IMR-90 (cell line): ENCODE measurements around the gene TTC28. TPM values are rescaled to one million over a fixed set of nuclear protein-coding genes. Genes with fewer than 3 reads are reported as not detected.
"Not testable (repeated sequence)": the region's sequence is repeated elsewhere in the genome, so short reads cannot be mapped to it uniquely, and the experiment has no call there.

Experiments used
- ATAC-seq: fragments of 200-7000 bp; cut with Tn5 transposase; 2 replicates; pipeline ENCODE4 v1.9.1; 2020; ENCODE audit warnings: low read depth, mild to moderate bottlenecking, moderate library complexity
- BruUV-seq: library from RNA; stranded (reverse); fragments of 400-500 nt; replicated peaks from 2 replicates; lab custom pipeline; 2021; lab: Mats Ljungman, UMichigan
- CTCF ChIA-PET: fragments of 300-600 bp; formaldehyde crosslinking; extraction: SDS; loops from one replicate; lab custom pipeline; 2021; ENCODE audit warnings: antibody characterized with exemption; lab: Yijun Ruan, JAX
- POLR2A ChIA-PET: fragments of 300-600 bp; sonication (Branson Sonifier 250); formaldehyde crosslinking; loops from one replicate; lab custom pipeline; 2022; ENCODE audit warnings: antibody characterized with exemption; ENCODE audit not compliant: unreplicated experiment; lab: Charles Lee
- DNase-seq: peaks from one replicate; pipeline ENCODE4 v3.0.0; 2013
- H2AFZ ChIP-seq: replicated peaks from 2 replicates; pipeline ENCODE3; 2013; ENCODE audit warnings: low read length, mild to moderate bottlenecking; ENCODE audit not compliant: poor library complexity
- H2AK5ac ChIP-seq: 2 replicates; pipeline ENCODE4 v1.6.1; 2013; ENCODE audit warnings: low read depth, low read length, inconsistent platforms
- H2AK9ac ChIP-seq: replicated peaks from 2 replicates; pipeline ENCODE3; 2013; ENCODE audit warnings: mild to moderate bottlenecking, low read depth, low read length, moderate library complexity; ENCODE audit not compliant: poor library complexity
- H2BK120ac ChIP-seq: 2 replicates; pipeline ENCODE4 v1.6.1; 2013; ENCODE audit warnings: low read depth, low read length, inconsistent platforms
- H2BK15ac ChIP-seq: 3 replicates; pipeline ENCODE4 v1.6.1; 2013; ENCODE audit warnings: low read depth, low read length, inconsistent platforms
- H2BK20ac ChIP-seq: 2 replicates; pipeline ENCODE4 v1.6.1; 2013; ENCODE audit warnings: low read depth, mild to moderate bottlenecking, inconsistent platforms, low read length, moderate library complexity
- H2BK5ac ChIP-seq: 2 replicates; pipeline ENCODE4 v1.6.1; 2013; ENCODE audit warnings: mild to moderate bottlenecking, low read depth, low read length, inconsistent platforms; ENCODE audit not compliant: poor library complexity, severe bottlenecking
- H3K14ac ChIP-seq: replicated peaks from 2 replicates; pipeline ENCODE4 v1.6.1; 2013; ENCODE audit warnings: low read depth, low read length, inconsistent platforms
- H3K18ac ChIP-seq: 2 replicates; pipeline ENCODE4 v1.6.1; 2013; ENCODE audit warnings: low read depth, low read length, control low read depth
- H3K23ac ChIP-seq: 2 replicates; pipeline ENCODE4 v1.6.1; 2013; ENCODE audit warnings: low read depth, low read length, inconsistent platforms
- H3K27ac ChIP-seq: 2 replicates; pipeline ENCODE4 v1.5.1; 2013; ENCODE audit warnings: mild to moderate bottlenecking, control low read depth, low read length; ENCODE audit not compliant: insufficient read depth
- H3K27me3 ChIP-seq: 2 replicates; pipeline ENCODE4 v1.6.1; 2013; ENCODE audit warnings: low read length; ENCODE audit not compliant: control insufficient read depth, insufficient read depth
- H3K36me3 ChIP-seq: 2 replicates; pipeline ENCODE4 v1.6.1; 2013; ENCODE audit warnings: low read length, mixed read lengths; ENCODE audit not compliant: control insufficient read depth, insufficient read depth
- H3K4ac ChIP-seq: 2 replicates; pipeline ENCODE4 v1.6.1; 2013; ENCODE audit warnings: low read depth, low read length, inconsistent platforms
- H3K4me1 ChIP-seq: 2 replicates; pipeline ENCODE4 v1.6.1; 2013; ENCODE audit warnings: low read length, mixed read lengths; ENCODE audit not compliant: control insufficient read depth, insufficient read depth
- H3K4me2 ChIP-seq: 2 replicates; pipeline ENCODE4 v1.6.1; 2013; ENCODE audit warnings: low read depth, mild to moderate bottlenecking, control low read depth, low read length, moderate library complexity
- H3K4me3 ChIP-seq: 2 replicates; pipeline ENCODE4 v1.5.1; 2013; ENCODE audit warnings: low read depth, mild to moderate bottlenecking, control low read depth, low read length, moderate library complexity; ENCODE audit not compliant: insufficient read depth
- H3K56ac ChIP-seq: 2 replicates; pipeline ENCODE4 v1.6.1; 2013; ENCODE audit warnings: low read length, inconsistent platforms; ENCODE audit not compliant: insufficient read depth; ENCODE audit errors: extremely low read depth
- H3K79me1 ChIP-seq, 2 experiments: 2 replicates each; pipeline ENCODE4 v1.6.1; 2013; ENCODE audit warnings: low read length in 2 of 2, inconsistent platforms in 1 of 2, low read depth in 1 of 2
- H3K9ac ChIP-seq: 2 replicates; pipeline ENCODE4 v1.6.1; 2013; ENCODE audit warnings: low read depth, low read length, control low read depth
- H3K9me1 ChIP-seq: 2 replicates; pipeline ENCODE4 v1.6.1; 2013; ENCODE audit warnings: low read length, inconsistent platforms; ENCODE audit not compliant: insufficient read depth
- H3K9me3 ChIP-seq: 2 replicates; pipeline ENCODE4 v1.6.1; 2013; ENCODE audit warnings: low read length; ENCODE audit not compliant: control insufficient read depth, insufficient read depth
- H4K20me1 ChIP-seq: 2 replicates; pipeline ENCODE4 v1.6.1; 2013; ENCODE audit warnings: low read length, inconsistent platforms; ENCODE audit not compliant: insufficient read depth
- H4K5ac ChIP-seq: 2 replicates; pipeline ENCODE4 v1.6.1; 2013; ENCODE audit warnings: mild to moderate bottlenecking, low read depth, low read length, control low read depth
- H4K8ac ChIP-seq, 2 experiments: 2 replicates each; pipeline ENCODE4 v1.6.1; 2013; ENCODE audit warnings: low read depth in 2 of 2, low read length in 2 of 2, control low read depth in 1 of 2, inconsistent platforms in 1 of 2
- H4K91ac ChIP-seq: 2 replicates; pipeline ENCODE4 v1.6.1; 2013; ENCODE audit warnings: low read depth, low read length, inconsistent platforms; ENCODE audit not compliant: insufficient read depth
- FOS ChIP-seq: fragments of 150-350 bp; IDR thresholded peaks from 2 replicates; pipeline ENCODE4 v1.6.1; 2016; ENCODE audit warnings: low read depth, low read length
- POLR2A ChIP-seq: IDR thresholded peaks from 2 replicates; pipeline ENCODE4 v1.6.1; 2012; ENCODE audit warnings: mild to moderate bottlenecking, low read depth, low read length
- RCOR1 ChIP-seq: IDR thresholded peaks from 2 replicates; pipeline ENCODE4 v1.6.1; 2012; ENCODE audit warnings: mild to moderate bottlenecking, low read length, improper control_type of control experiment; ENCODE audit not compliant: insufficient replicate concordance
- WGBS, 2 experiments: methylation state at CpG; one replicate each; pipeline versions ENCODE4 v1.1.5 to v1.1.7; 2013; ENCODE audit warnings: missing lambda C conversion rate in 2 of 2; ENCODE audit not compliant: insufficient read length in 1 of 2; ENCODE audit errors: extremely low coverage in 2 of 2; 5-methylcytosine and 5-hydroxymethylcytosine counted together
- dilution Hi-C: fragments of 300-500 bp; cut with HindIII; formaldehyde crosslinking; loops from one replicate; pipeline ENCODE4 v1.14.3; 2018; ENCODE audit warnings: low sequenced_read_pairs; ENCODE audit not compliant: unreplicated experiment
- in situ Hi-C: fragments of 300-500 bp; cut with MboI; formaldehyde crosslinking; loops from 3 replicates; pipeline ENCODE4 v1.14.3; 2019; ENCODE audit warnings: low sequenced_read_pairs, inconsistent platforms, mixed read lengths
- intact Hi-C: fragments of 100-400 bp; cut with micrococcal nuclease; formaldehyde crosslinking; loops from 2 replicates; pipeline ENCODE4 v1.10.0; 2022
- polyA plus RNA-seq, 3 experiments: library from polyadenylated mRNA; depleted of rRNA; stranded (reverse); fragments of >200 nt; gene quantifications; 2 replicates each; pipeline ENCODE4 v1.2.3, GENCODE V29; 2012; ENCODE audit warnings: low replicate concordance in 1 of 3
- total RNA-seq: library from RNA; depleted of rRNA; stranded (reverse); fragments of >200 nt; gene quantifications from 2 replicates; pipeline ENCODE4 v1.2.3, GENCODE V29; 2012
- TF ChIP-seq, protein P1 (sequence below): fragments of 150-350 bp; IDR thresholded peaks from 2 replicates; pipeline ENCODE4 v1.6.1; 2017; ENCODE audit warnings: mild to moderate bottlenecking, antibody characterized with exemption, low read length, low read depth

The TTC28 gene
- total and polyA plus RNA-seq, 2 of the 4 experiments (the other 2 are of a cell fraction), result 5.6 to 13.3 TPM

DNA sequence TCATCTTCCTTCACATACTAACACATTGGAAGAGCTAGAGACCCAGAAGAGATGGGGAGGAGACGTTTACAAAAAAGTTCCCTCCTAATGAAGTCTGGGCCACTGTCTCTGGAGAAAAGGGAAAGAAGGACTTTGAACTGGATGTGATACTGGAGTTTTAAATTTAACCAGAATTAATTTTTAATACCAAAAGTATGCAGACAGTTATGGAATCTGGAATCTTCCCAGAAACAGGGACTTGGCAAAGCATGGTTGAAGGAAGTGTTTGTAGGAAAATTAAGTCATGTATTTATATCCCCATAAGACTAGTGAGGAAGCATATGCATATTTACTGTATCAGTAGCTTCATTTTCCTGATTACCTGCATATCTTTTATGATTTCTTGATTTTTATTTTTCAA is 215.5 kb downstream of the TTC28 start:
- Histone ChIP-seq H3K36me3 (no peaks in the 10 kb centered on the region), H2AK9ac (no peak overlapping the region), H4K5ac (no peak overlapping the region), H2BK5ac (no peak overlapping the region), H3K18ac (no peak overlapping the region), H2BK15ac (no peak overlapping the region), H4K91ac (no peak overlapping the region), H3K79me1 (peaks cover 0 to 5% of the 10 kb centered on the region in 2 experiments; a peak in 1 of 4 replicates), H2BK120ac (no peak overlapping the region), H2BK20ac (no peak overlapping the region), H2AFZ (no peak overlapping the region), H3K27ac (no peak overlapping the region), H3K9me1 (no peaks in the 10 kb centered on the region), H4K20me1 (no peaks in the 10 kb centered on the region), H3K4me1 (no peaks in the 10 kb centered on the region), H3K9me3 (no peaks in the 10 kb centered on the region), H3K27me3 (no peaks in the 10 kb centered on the region), H3K4me2 (no peak overlapping the region), H3K9ac (no peak overlapping the region), H3K23ac (no peak overlapping the region), H3K4ac (no peak overlapping the region), H3K14ac (no peak overlapping the region), H3K56ac (no peak overlapping the region), H4K8ac (no peak overlapping the region), H3K4me3 (no peak overlapping the region), H2AK5ac (no peak overlapping the region)
- in situ Hi-C loops, result no loop called here
- TF ChIP-seq POLR2A (no peak), FOS (no peak), RCOR1 (no peak)
- TF ChIP-seq, protein P1, sequence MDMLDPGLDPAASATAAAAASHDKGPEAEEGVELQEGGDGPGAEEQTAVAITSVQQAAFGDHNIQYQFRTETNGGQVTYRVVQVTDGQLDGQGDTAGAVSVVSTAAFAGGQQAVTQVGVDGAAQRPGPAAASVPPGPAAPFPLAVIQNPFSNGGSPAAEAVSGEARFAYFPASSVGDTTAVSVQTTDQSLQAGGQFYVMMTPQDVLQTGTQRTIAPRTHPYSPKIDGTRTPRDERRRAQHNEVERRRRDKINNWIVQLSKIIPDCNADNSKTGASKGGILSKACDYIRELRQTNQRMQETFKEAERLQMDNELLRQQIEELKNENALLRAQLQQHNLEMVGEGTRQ, result no peak
- dilution Hi-C loops, result no loop called here
- intact Hi-C loops, result loop anchor here (1.0 kb wide), 1 partner anchor 9 kb away; no protein-coding TSS in a partner anchor
- ATAC-seq (no peak), DNase-seq (no peak)
- ChIA-PET CTCF (no interaction called here), POLR2A (no interaction called here)
- no CpG with 5 or more reads among the region's 1 CpG for WGBS, 2 experiments
- no TSS peak for BruUV-seq

DNA sequence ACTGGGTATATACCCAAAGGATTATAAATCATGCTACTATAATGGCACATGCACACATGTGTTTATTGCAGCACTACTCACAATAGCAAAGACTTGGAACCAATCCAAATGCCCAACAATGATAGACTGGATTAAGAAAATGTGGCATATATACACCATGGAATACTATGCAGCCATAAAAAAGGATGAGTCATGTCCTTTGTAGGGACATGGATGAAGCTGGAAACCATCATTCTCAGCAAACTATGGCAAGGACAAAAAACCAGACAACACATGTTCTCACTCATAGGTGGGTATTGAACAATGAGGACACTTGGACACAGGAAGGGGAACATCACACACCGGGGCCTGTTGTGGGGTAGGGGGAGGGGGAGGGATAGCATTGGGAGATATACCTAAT is 216.2 kb downstream of the TTC28 start:
- intact Hi-C loops, POLR2A ChIA-PET, CTCF ChIA-PET: not testable (repeated sequence)

More for the DNA sequence above, 216.2 kb downstream of the TTC28 start:
- H3K18ac ChIP-seq, DNase-seq, H3K4me1 ChIP-seq, ATAC-seq, H3K79me1 ChIP-seq, H4K91ac ChIP-seq, H3K9me1 ChIP-seq, in situ Hi-C loops, BruUV-seq, H3K27me3 ChIP-seq, H2AK5ac ChIP-seq, H3K4me3 ChIP-seq, H3K9me3 ChIP-seq, H3K56ac ChIP-seq, dilution Hi-C loops, H4K5ac ChIP-seq, H2BK15ac ChIP-seq, H3K27ac ChIP-seq, H3K4me2 ChIP-seq, H3K4ac ChIP-seq, H2AFZ ChIP-seq, H3K36me3 ChIP-seq, H2BK5ac ChIP-seq, H2AK9ac ChIP-seq, H2BK120ac ChIP-seq, H4K8ac ChIP-seq, H2BK20ac ChIP-seq, H3K23ac ChIP-seq, H4K20me1 ChIP-seq, H3K14ac ChIP-seq, H3K9ac ChIP-seq: not testable (repeated sequence)
- no CpG with 5 or more reads among the region's 1 CpG for WGBS, 2 experiments
